Measurements from ENCODE around the gene IMMP2L. TPM values are rescaled to one million over a fixed set of nuclear protein-coding genes. Genes with fewer than 3 reads are reported as not detected.

The IMMP2L gene
- polyA plus RNA-seq, 2 of the 4 experiments (the other 2 are of a cell fraction) = 16.1 to 23.8 TPM

DNA sequence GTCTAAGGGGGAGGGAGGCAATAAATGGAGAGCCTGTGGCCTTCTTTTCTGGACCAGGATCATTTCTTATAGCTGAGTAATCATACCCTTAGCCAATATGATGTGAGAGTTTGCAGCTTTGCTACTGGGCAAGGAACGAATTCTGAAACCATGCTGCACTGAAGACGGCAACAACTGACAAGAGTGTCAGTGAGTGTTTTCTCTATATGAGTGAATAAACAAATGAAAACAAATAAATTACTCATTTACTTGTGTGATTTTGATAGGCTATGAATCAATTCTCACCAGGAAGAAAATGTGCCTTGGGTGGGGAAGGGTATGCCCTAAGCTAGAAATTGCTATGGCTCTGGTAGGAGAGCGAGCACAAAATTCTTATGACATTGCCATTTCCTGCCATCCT lies 550.8 kb downstream of the IMMP2L start (continued):
- no peak for TF ChIP-seq HMGXB4 (CRISPR knock-in tag; IDR thresholded peaks at IDR 0.05; ENCODE audit: borderline replicate concordance)
- no peak for TF ChIP-seq CBX2 (IDR thresholded peaks at IDR 0.05; ENCODE audit: borderline replicate concordance, low read depth)
- no peak for TF ChIP-seq NFE2L2 (conservative IDR thresholded peaks at IDR 0.05; ENCODE audit: low read length)
- TF ChIP-seq FOSL2 (IDR thresholded peaks at IDR 0.05) = no peak
- no peak for TF ChIP-seq FOSL2 (CRISPR knock-in tag; IDR thresholded peaks at IDR 0.05)

DNA sequence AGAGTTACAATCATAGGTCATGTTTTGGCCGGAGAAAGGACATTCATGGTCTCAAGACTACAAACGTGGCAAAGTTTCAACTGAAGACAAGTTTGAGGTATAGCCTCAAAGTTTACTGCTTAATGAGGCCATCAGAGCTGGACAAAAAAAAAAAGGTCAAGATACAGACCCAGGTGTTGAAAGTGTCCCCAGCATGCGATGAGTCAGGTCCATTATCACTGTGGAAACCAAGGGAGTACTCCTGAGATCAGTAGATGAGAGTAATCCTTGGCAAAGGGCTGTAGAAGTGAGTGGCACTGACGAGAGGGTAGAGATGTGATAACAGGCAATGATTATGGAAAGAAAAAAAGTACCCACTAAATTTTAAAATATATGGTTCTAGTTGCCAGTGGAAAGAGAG lies 551.5 kb downstream of the IMMP2L start:
- DNase-seq (ENCODE audit: low read depth in 1 of 2, low spot score in 1 of 2) (no peak), FAIRE-seq (no peak)
- POLR2A ChIA-PET = no interaction called here

More for the DNA sequence above, 551.5 kb downstream of the IMMP2L start:
- no peak overlapping the region; the same call in 2 of the 3 replicates for H3K4me2 ChIP-seq
- CTCF ChIA-PET = interaction anchor here (0.8 to 1.1 kb wide), 2 partner anchors 38 to 62 kb away, joined by 3 to 4 read pairs; no protein-coding TSS in a partner anchor
- H3K9me3 ChIP-seq = no peaks in the 10 kb centered on the region
- H3K4me3 ChIP-seq = no peak overlapping the region
- ATAC-seq = no peak
- no peak for TF ChIP-seq GATA3 (IDR thresholded peaks at IDR 0.05; ENCODE audit: borderline replicate concordance)
- no peak for TF ChIP-seq CTCF (IDR thresholded peaks at IDR 0.05)
- TF ChIP-seq CHD4 (IDR thresholded peaks at IDR 0.05; ENCODE audit: borderline replicate concordance) = no peak
- no peak for TF ChIP-seq PBX3 (IDR thresholded peaks at IDR 0.05)
- TF ChIP-seq REST (IDR thresholded peaks at IDR 0.05) = no peak
- no peak for TF ChIP-seq HMGXB4 (CRISPR knock-in tag; IDR thresholded peaks at IDR 0.05; ENCODE audit: borderline replicate concordance)
- no peak for TF ChIP-seq NPAS2 (CRISPR knock-in tag; IDR thresholded peaks at IDR 0.05; ENCODE audit: borderline replicate concordance)
- TF ChIP-seq HOXB13 (CRISPR knock-in tag; IDR thresholded peaks at IDR 0.05; ENCODE audit: low read depth) = no peak
- TF ChIP-seq, protein P1, sequence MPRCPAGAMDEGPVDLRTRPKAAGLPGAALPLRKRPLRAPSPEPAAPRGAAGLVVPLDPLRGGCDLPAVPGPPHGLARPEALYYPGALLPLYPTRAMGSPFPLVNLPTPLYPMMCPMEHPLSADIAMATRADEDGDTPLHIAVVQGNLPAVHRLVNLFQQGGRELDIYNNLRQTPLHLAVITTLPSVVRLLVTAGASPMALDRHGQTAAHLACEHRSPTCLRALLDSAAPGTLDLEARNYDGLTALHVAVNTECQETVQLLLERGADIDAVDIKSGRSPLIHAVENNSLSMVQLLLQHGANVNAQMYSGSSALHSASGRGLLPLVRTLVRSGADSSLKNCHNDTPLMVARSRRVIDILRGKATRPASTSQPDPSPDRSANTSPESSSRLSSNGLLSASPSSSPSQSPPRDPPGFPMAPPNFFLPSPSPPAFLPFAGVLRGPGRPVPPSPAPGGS (IDR thresholded peaks at IDR 0.05) = no peak
- no peak for TF ChIP-seq ZC3H11A (IDR thresholded peaks at IDR 0.05)
- TF ChIP-seq, protein P2, sequence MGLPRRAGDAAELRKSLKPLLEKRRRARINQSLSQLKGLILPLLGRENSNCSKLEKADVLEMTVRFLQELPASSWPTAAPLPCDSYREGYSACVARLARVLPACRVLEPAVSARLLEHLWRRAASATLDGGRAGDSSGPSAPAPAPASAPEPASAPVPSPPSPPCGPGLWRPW (IDR thresholded peaks at IDR 0.05) = no peak
- no peak for TF ChIP-seq MAFK (IDR thresholded peaks at IDR 0.05; ENCODE audit: partially characterized antibody)
- TF ChIP-seq FOSB (CRISPR knock-in tag; IDR thresholded peaks at IDR 0.05) = no peak
- no peak for TF ChIP-seq HDAC2 (IDR thresholded peaks at IDR 0.05)
- TF ChIP-seq RNF2 (IDR thresholded peaks at IDR 0.05; ENCODE audit: borderline replicate concordance, low read depth) = no peak
- no peak for TF ChIP-seq RARB (CRISPR knock-in tag; IDR thresholded peaks at IDR 0.05)
- no peak for TF ChIP-seq CBX2 (IDR thresholded peaks at IDR 0.05; ENCODE audit: borderline replicate concordance, low read depth)
- TF ChIP-seq SREBF2 (IDR thresholded peaks at IDR 0.05) = no peak
- no peak for TF ChIP-seq USF2 (IDR thresholded peaks at IDR 0.05)
- peaks cover 36% of the 10 kb centered on the region for H3K4me1 ChIP-seq
- WGBS (ENCODE audit: missing lambda C conversion rate) = 65% methylated on average over 4 of the region's 4 CpGs
- no peak overlapping the region for H3K27ac ChIP-seq

All from A549 (cell line).